Stimulated activated CD8-positive, alpha-beta memory T cell treated with anti-CD3 and anti-CD28 coated beads, Interleukin-2, amount 100 ng/mL, for 1 hour (primary cell): ENCODE results near the gene GSC.
"Not testable (repeated sequence)": the region's sequence is repeated elsewhere in the genome, so short reads cannot be mapped to it uniquely, and the experiment has no call there.

Experiments used
- DNase-seq, 2 donors: peaks; one replicate each; pipeline ENCODE4 v3.0.0-alpha.2; 2020; ENCODE audit warnings: low read depth in 2 of 2

GSC gene

GRCh38 chr14:94769391-94770250, at the start of gene GSC:
TSS of gene GSC (minus strand) at chr14:94770113. CDS start at chr14:94770015, 98 bp downstream.
- DNase-seq = no peak

- no peak for DNase-seq
These were observed 49.6 kb upstream of the GSC start for GRCh38 chr14:94819531-94819930.

- DNase-seq = no peak
These were observed 46.2 kb upstream of the GSC start for GRCh38 chr14:94816113-94816512.

DNA sequence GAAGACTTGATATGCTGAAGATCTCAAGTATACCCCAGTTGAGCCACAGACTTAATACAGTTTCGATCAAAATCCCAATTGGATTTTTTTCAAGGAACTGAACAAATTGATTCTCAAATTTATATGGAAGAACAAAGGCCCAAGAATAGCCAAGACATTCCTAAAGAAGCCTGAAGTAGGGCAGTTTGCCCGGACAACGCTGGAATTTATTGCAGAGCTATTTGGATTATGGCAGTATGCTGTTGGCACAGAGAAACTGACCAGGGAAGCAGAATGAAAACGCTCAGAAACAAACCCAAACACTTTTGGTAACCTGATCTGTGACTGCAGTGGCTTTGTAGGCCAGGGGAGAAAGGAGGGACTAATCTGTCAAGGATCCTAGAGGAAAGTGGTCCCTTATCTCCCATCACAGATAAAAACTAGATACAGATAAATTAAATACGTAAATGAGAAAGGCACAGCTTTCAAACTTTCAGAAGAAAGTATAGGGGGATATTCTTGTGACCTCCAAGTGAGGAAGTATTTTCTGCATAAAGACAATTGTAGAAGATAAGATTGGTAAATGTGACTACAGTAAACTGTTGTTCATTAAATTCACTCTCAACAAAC, 35.9 kb upstream of the GSC start:
- no peak for DNase-seq

DNA sequence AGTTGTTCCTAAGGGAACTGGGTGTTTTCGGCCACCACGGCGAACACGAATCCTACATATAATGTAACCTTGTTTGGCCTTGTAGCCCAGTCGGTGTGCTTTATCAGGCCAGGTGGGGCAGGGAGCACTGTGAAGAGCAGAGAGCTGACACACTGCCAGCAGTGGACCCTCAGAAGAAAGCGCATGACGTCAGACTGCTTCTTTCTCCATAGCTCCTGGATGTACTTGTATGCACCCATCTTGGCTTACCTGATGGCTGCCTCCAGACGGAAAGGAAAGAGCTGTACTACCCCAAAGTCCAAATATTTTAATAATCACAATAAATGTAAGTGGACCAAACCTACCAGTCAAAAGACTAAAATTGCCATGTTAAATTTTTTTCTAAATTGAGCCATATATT, 31.3 kb upstream of the GSC start:
- DNase-seq = no peak

- DNase-seq = not testable (repeated sequence)
These were observed 30.9 kb upstream of the GSC start for GRCh38 chr14:94800764-94801163.

DNA sequence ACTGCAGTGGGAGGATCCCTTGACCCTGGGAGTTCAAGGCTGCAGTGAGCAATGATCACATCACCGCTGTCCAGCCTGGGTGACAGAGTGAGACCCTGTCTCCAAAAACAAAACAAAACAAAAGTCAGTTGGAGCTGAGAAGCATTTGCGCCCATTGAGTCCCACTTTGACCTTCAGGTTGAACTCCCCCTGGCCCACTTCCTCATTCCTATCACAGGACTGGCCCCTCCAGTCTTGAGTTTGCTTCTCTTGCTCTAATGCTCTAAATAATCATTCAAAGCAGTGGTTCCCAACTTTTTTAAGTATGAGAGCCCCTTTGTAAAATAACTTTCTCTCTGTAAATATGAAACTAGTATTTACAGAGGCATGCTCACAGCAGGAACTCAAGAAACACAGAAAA, 28.0 kb upstream of the GSC start:
- no peak for DNase-seq

- DNase-seq = no peak
These were observed 26.4 kb upstream of the GSC start for GRCh38 chr14:94796278-94796677.

GRCh38 chr14:94795372-94795771, 25.5 kb upstream of the GSC start:
- no peak for DNase-seq

GRCh38 chr14:94793901-94794300, 24.0 kb upstream of the GSC start:
- no peak for DNase-seq

DNA sequence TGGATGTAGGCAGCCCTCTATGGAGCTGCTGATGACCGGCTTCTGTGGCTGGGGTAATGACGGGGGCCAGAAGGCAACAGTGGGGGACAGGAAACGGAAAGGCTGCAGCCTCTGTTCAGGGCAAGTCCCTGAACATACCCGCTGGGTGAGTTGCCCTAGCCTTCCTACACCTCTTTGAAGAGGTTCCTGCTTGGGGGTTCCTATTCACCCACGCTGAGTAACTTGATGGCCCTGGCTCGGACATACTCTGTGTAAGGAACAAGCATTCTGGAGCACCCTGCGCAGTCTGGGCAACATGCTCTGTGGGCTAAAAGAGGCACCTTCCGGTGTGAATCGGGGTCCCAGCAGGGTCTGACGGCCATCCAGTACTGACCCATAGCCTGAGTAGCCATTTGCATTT, 17.7 kb upstream of the GSC start:
- DNase-seq = no peak

DNA sequence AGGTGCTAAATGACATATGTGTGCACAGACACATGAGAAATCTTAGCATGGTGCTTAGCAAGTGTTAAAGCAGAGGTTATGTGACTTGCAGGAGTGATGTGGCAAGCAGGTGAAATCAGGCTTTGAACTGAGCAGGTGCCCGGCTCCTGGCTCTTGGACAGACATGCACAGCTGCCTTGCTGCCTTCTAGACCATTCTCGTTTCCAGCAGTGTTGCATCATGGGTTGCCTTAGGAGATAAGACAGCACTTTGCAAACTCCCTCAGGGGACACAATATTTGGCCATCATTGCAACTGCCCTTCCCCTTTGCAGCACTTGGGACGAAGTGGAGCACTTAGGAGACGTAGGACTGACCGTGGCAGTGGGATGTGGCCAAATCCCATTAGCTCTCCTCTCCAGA, 17.2 kb upstream of the GSC start:
- no peak for DNase-seq

DNA sequence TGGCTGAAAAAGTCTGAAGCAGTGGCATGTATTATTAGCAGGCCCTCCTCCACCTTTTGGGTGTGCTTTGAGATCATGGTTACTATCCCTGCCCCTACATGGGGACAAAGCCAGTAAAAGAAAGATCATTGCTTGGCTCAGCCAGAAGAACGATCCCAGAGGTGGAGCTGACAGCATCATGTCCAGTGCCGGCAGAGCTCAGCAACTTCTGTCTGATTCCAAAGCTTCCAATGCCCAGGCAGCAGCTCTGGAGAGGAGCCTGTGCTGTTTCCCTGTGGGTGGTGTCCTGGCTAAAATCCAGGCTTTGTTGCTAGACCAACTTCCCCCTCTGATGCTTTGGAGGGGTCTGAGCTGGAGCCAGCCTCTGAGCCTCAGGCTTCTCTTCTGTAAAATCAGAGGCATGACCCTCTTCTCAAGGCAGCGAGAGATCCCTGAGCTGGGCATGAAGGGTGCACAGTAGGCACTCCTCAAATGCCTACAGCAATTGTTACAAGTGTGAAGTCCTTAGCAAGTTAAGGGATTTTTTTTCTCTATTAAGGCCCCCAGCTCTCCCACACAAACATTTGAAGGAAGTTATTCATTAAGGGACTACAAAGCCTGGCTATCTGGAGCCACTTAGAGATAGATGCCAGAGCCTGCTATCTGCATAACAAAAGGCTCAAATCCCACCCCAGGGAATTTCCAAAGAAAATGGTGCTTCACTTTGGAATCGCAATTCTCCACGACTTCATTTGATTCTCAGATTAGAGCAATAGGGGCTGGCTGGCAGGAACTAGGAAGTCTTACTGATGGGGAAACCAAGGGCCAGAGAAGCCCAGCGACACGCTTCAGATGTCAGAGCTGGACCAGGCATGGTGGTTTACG, 10.9 kb upstream of the GSC start:
- DNase-seq = no peak

GRCh38 chr14:94779713-94780112, 9.8 kb upstream of the GSC start:
- DNase-seq = no peak

GRCh38 chr14:94775871-94776210, 5.9 kb upstream of the GSC start:
- no peak for DNase-seq

DNA sequence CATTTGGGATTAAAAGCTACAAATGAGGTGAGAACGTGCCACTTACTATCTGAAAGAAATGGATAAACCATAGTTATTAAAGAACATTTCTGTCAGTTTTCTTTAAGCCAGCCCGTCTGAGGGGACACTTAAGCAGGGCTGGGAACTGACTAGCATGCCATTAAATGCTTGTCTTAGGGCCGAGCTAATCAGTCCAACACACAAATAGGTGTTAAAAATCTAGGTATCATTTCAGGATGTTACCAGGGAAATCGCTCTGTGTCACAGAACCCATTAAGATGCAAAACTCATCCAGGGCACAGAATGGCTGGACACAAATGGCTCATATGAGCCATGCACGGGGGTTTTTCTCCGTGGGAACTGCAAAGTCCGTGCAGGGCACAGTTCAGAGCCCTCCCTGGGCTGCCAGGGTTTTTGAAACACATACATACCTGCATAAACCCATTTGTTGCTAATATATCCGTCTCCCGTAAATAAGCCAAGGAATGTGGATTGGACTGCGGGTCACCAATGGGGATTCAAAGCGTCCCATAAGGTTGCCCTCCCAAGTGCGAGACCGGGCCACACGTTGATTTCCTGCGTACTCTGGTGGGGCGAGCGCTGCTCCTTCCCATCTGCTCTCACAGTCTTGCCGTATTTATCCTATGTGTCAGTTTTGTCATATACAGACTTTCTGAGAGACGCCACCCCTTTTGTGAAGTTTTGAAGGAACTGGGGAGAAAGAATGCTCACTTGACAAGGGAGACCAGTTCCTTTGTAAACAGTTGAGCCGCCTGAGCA, 5.4 kb upstream of the GSC start:
- no peak for DNase-seq

DNA sequence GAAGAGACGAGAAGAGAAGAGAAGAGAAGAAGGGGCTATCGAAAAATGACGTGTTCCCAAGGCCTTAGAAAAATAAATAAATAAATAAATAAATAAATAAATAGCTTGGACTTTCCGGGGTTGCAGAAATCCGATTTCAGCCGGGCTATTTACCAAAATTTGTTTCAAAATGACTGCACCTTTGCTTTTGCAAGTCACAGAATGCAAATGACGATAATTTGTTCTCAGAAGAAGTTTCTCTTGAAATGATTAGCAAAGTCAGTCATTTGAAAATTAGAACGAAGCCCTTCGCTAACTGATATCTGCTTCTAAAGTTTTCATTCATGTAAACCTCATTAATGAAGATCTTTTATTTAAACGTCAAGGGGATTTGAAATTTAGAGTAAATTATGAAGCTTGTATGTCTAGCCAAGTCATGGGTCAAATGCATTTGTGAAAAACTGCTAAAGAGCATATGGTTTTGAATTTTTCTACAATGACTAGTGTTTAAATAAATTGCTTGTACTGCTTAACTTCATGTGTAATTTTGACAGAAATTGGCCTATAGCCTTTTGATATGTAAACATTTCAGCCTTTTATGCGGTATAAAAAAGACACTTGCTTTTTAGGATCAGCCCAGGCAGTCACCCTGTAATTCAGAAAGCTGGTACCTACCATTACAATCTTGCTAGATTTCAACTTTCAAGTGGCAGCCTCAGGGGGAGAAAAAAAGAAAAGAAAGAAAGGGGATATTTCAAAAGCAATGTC, 4.6 kb upstream of the GSC start:
- DNase-seq = no peak

DNA sequence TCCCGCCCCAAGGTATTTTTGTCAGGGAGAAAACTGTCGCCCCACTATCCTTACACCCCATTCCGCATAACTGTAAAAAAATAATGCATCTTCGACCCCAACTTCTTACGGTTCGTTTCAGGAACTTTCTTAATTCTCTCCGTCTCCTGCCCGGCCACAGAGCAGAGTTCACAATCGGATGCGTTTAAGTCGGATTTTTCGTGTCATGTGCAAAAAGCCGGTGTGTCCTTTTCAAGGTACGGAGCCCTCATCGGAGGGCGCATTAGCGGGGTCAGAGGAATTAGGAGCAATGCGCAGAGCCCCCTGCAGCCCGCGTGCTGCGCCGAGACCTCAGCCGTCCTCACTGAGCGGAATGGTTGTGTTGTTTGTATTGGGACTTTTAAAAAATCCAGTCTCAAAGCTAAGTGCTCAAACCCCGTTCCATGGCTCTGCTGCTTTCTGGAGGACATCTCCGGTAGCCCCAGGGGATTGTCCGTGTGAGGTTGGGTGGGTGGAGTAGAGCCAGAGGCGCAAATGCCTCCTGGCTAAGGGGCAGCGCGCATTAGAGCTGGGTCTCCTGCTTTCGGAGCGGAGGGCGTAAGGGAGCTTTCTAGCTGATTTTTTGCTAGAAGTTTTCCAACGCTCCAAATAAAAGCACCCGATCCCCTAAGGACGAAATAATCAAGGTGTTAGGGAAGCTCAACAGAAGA, 3.9 kb upstream of the GSC start:
- no peak for DNase-seq

GRCh38 chr14:94773061-94773648, 3.2 kb upstream of the GSC start:
- no peak for DNase-seq

DNA sequence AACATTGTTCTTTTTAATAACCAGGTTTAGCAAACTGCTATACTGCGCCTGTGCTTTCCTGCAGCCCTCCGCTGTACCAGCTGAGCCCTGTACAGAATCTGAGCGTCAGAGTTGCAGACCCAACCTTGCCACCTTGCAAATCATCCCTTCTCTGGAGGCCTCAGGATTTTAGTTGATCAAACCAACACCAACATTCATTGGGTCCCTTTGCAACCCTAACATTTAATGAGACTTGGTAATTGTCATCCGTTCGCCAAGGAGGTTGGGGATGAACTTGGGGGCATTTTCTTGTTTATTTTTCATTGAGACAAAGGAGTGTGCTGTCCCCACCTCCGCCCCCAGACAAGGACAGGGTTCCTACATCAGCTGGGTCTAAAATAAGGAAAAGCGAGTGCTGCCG, 2.6 kb upstream of the GSC start:
- no peak for DNase-seq
